ENCODE measurements around the gene HIP1R.

Gene HIP1R

GRCh38 chr12:122827258-122827657 is 8.0 kb upstream of the HIP1R start:
- Histone ChIP-seq H3K36me3 (no peaks in the 10 kb centered on the region), H3K4me1 (no peaks in the 10 kb centered on the region), H3K4me3 (ENCODE audit: low read depth, low read length) (no peak overlapping the region), H3K27me3 (peaks cover 3% of the 10 kb centered on the region; the same call in 1 of the 2 replicates), H3K9me3 (no peaks in the 10 kb centered on the region)
- DNase-seq: no peak
- TF ChIP-seq, protein P1, sequence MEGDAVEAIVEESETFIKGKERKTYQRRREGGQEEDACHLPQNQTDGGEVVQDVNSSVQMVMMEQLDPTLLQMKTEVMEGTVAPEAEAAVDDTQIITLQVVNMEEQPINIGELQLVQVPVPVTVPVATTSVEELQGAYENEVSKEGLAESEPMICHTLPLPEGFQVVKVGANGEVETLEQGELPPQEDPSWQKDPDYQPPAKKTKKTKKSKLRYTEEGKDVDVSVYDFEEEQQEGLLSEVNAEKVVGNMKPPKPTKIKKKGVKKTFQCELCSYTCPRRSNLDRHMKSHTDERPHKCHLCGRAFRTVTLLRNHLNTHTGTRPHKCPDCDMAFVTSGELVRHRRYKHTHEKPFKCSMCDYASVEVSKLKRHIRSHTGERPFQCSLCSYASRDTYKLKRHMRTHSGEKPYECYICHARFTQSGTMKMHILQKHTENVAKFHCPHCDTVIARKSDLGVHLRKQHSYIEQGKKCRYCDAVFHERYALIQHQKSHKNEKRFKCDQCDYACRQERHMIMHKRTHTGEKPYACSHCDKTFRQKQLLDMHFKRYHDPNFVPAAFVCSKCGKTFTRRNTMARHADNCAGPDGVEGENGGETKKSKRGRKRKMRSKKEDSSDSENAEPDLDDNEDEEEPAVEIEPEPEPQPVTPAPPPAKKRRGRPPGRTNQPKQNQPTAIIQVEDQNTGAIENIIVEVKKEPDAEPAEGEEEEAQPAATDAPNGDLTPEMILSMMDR (IDR thresholded peaks at IDR 0.05; ENCODE audit: low read depth, low read length): no peak

- TF ChIP-seq, protein P1 (IDR thresholded peaks at IDR 0.05; ENCODE audit: low read depth, low read length): no peak
- peaks cover 3% of the 10 kb centered on the region; the same call in 1 of the 2 replicates for H3K27me3 ChIP-seq
- no peaks in the 10 kb centered on the region for H3K36me3 ChIP-seq
- no peak for DNase-seq
- no peaks in the 10 kb centered on the region for H3K9me3 ChIP-seq
- H3K4me3 ChIP-seq (ENCODE audit: low read depth, low read length): no peak overlapping the region
- H3K4me1 ChIP-seq: no peaks in the 10 kb centered on the region
These were observed 4.6 kb upstream of the HIP1R start for GRCh38 chr12:122830517-122831214.

DNA sequence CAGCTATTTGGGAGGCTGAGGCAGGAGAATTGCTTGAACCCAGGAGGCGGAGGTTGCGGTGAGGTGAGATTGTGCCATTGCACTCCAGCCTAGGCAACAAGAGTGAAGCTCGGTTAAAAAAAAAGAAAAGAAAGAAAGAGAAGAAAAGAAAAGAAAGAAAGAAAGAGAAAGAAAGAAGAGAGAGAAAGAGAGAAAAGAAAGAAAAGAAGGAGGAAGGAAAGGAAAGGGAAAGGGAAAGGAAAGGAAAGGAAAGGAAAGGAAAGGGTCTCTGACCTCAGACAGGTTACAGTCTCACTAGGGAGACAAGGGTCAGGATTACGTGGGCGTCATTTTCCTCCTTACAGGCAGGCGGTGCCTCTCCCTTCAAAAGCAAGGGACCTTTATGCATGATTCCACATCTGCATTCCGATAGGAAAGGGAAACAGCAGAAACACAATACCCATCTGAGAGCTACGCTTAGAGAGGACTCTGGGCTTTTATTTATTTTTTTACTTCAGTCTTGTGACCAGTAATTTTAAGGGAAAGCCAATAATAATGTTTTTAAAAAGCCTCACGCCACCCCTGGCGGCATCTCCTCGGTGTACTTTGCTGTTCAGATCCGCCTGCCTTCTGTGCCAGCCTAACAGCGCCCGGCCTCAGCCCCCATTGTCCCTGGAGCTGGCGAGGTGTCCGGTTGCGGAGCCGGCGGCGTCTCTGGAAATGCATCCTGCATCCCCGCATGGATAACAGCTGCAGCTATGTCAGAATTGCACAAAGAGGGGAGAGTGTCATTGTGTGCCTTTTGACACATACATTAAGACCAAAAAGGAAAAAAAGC is 945 bp upstream of the HIP1R start:
- Histone ChIP-seq H3K4me3 (ENCODE audit: low read depth, low read length) (peak overlapping the region; percentile 54), H3K36me3 (no peaks in the 10 kb centered on the region), H3K9me3 (no peaks in the 10 kb centered on the region), H3K27me3 (peaks cover 13% of the 10 kb centered on the region), H3K4me1 (no peaks in the 10 kb centered on the region)
- DNase-seq: peak; percentile 57
- TF ChIP-seq, protein P1 (IDR thresholded peaks at IDR 0.05; ENCODE audit: low read depth, low read length): no peak; the same call in 1 of the 2 replicates

GRCh38 chr12:122835750-122836026 is 431 bp downstream of the HIP1R start:
- peak overlapping the region; percentile 44 for H3K4me3 ChIP-seq (ENCODE audit: low read depth, low read length)
- TF ChIP-seq, protein P1 (IDR thresholded peaks at IDR 0.05; ENCODE audit: low read depth, low read length): no peak
- no peaks in the 10 kb centered on the region for H3K4me1 ChIP-seq
- DNase-seq: no peak
- no peaks in the 10 kb centered on the region for H3K9me3 ChIP-seq
- no peaks in the 10 kb centered on the region for H3K36me3 ChIP-seq
- peaks cover 13% of the 10 kb centered on the region for H3K27me3 ChIP-seq

GRCh38 chr12:122836027-122836921 is 1.0 kb downstream of the HIP1R start:
- H3K9me3 ChIP-seq: no peaks in the 10 kb centered on the region
- TF ChIP-seq, protein P1 (IDR thresholded peaks at IDR 0.05; ENCODE audit: low read depth, low read length): no peak
- DNase-seq: no peak
- no peaks in the 10 kb centered on the region for H3K4me1 ChIP-seq
- peak overlapping the region; percentile 44 for H3K4me3 ChIP-seq (ENCODE audit: low read depth, low read length)
- H3K27me3 ChIP-seq: peaks cover 13% of the 10 kb centered on the region
- H3K36me3 ChIP-seq: no peaks in the 10 kb centered on the region

Data from BE2C (cell line).